ENCODE results near the gene OR1I1. TPM values are rescaled to one million over a fixed set of nuclear protein-coding genes. Genes with fewer than 3 reads are reported as not detected.

OR1I1 gene
- total RNA-seq, 1 experiment from 2014 or later, result not detected

GRCh38 chr19:15038294-15038693 lies 43.7 kb upstream of the OR1I1 start:
- H3K9me2 ChIP-seq (ENCODE audit: insufficient read depth), result no peaks in the 10 kb centered on the region
- TF ChIP-seq POLR2AphosphoS5 (IDR thresholded peaks at IDR 0.05; ENCODE audit: low read depth, low read length) (no peak), SIN3A (IDR thresholded peaks at IDR 0.05; ENCODE audit: low read depth) (no peak), POLR2A (IDR thresholded peaks at IDR 0.05; ENCODE audit: borderline replicate concordance, extremely low read depth, insufficient read depth, insufficient read length) (no peak), EZH2 (IDR thresholded peaks at IDR 0.05) (no peak), ELF1 (IDR thresholded peaks at IDR 0.05; ENCODE audit: borderline replicate concordance, low read depth) (no peak), EGR1 (IDR thresholded peaks at IDR 0.05; ENCODE audit: low read depth) (no peak), SRF (IDR thresholded peaks at IDR 0.05; ENCODE audit: low read depth) (no peak), YY1 (IDR thresholded peaks at IDR 0.05; ENCODE audit: extremely low read depth, insufficient replicate concordance, low read depth, low read length) (no peak), ZBTB33 (IDR thresholded peaks at IDR 0.05; ENCODE audit: extremely low read depth, insufficient replicate concordance, low read length) (no peak), SP1 (IDR thresholded peaks at IDR 0.05; ENCODE audit: low read depth) (no peak), MAX (IDR thresholded peaks at IDR 0.05) (no peak), ZFX (IDR thresholded peaks at IDR 0.05) (no peak), ZNF274 (IDR thresholded peaks at IDR 0.05; ENCODE audit: low read depth, low read length) (no peak)
- TF ChIP-seq, protein P1, sequence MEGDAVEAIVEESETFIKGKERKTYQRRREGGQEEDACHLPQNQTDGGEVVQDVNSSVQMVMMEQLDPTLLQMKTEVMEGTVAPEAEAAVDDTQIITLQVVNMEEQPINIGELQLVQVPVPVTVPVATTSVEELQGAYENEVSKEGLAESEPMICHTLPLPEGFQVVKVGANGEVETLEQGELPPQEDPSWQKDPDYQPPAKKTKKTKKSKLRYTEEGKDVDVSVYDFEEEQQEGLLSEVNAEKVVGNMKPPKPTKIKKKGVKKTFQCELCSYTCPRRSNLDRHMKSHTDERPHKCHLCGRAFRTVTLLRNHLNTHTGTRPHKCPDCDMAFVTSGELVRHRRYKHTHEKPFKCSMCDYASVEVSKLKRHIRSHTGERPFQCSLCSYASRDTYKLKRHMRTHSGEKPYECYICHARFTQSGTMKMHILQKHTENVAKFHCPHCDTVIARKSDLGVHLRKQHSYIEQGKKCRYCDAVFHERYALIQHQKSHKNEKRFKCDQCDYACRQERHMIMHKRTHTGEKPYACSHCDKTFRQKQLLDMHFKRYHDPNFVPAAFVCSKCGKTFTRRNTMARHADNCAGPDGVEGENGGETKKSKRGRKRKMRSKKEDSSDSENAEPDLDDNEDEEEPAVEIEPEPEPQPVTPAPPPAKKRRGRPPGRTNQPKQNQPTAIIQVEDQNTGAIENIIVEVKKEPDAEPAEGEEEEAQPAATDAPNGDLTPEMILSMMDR (IDR thresholded peaks at IDR 0.05 in 2 of 3, conservative IDR thresholded peaks at IDR 0.05 in 1 of 3; ENCODE audit: borderline replicate concordance in 1 of 3, insufficient read depth in 1 of 3, low read depth in 2 of 3, low read length in 2 of 3), result no peak
- TF ChIP-seq, protein P2, sequence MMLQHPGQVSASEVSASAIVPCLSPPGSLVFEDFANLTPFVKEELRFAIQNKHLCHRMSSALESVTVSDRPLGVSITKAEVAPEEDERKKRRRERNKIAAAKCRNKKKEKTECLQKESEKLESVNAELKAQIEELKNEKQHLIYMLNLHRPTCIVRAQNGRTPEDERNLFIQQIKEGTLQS (IDR thresholded peaks at IDR 0.05), result no peak
- H3K27ac ChIP-seq (ENCODE audit: low read depth, low read length), result no peak overlapping the region
- RAD21 ChIA-PET (ENCODE audit: low non-redundant PET in 1 of 2, low total read pairs in 2 of 2, uncharacterized antibody in 2 of 2, unreplicated experiment in 2 of 2), result no interaction called here
- H2AFZ ChIP-seq (ENCODE audit: low read depth, low read length, poor library complexity, severe bottlenecking), result no peak overlapping the region
- H4K20me1 ChIP-seq (ENCODE audit: insufficient read depth), result no peaks in the 10 kb centered on the region
- no peaks in the 10 kb centered on the region for H3K9me3 ChIP-seq (ENCODE audit: control insufficient read depth in 1 of 2, insufficient read depth in 1 of 2, low read depth in 1 of 2, low read length in 2 of 2)
- H3K27me3 ChIP-seq (ENCODE audit: insufficient read depth, low read length), result peaks cover 73% of the 10 kb centered on the region
- H3K4me3 ChIP-seq (replicated peaks in 1 of 2; ENCODE audit: low read depth in 1 of 2, low read length in 2 of 2), result no peak overlapping the region
- POLR2A ChIA-PET, result no interaction called here
- no peaks in the 10 kb centered on the region for H3K36me3 ChIP-seq (ENCODE audit: control insufficient read depth in 1 of 2, insufficient read depth in 2 of 2, low read length in 2 of 2)
- no peak overlapping the region for H3K4me2 ChIP-seq (ENCODE audit: low read length)
- ATAC-seq (no peak), DNase-seq (ENCODE audit: low read depth, low spot score) (no peak)
- no TSS peak for BruUV-seq (replicated peaks)
- intact Hi-C loops (cut with micrococcal nuclease), result no loop called here
- CTCF ChIA-PET, result no interaction called here
- H3K79me2 ChIP-seq (ENCODE audit: insufficient read depth, low read length), result no peaks in the 10 kb centered on the region
- H3K9ac ChIP-seq (ENCODE audit: low read length), result no peak overlapping the region
- no peaks in the 10 kb centered on the region for H3K4me1 ChIP-seq (ENCODE audit: control insufficient read depth in 1 of 2, insufficient read depth in 2 of 2, low read length in 2 of 2)

All from HCT116 (cell line).